ENCODE measurements around the gene DKK1. TPM values are rescaled to one million over a fixed set of nuclear protein-coding genes. Genes with fewer than 3 reads are reported as not detected.

DKK1 gene
- total RNA-seq, 2 donors from 2014 or later, result 3.7 TPM; not detected in 1

DNA sequence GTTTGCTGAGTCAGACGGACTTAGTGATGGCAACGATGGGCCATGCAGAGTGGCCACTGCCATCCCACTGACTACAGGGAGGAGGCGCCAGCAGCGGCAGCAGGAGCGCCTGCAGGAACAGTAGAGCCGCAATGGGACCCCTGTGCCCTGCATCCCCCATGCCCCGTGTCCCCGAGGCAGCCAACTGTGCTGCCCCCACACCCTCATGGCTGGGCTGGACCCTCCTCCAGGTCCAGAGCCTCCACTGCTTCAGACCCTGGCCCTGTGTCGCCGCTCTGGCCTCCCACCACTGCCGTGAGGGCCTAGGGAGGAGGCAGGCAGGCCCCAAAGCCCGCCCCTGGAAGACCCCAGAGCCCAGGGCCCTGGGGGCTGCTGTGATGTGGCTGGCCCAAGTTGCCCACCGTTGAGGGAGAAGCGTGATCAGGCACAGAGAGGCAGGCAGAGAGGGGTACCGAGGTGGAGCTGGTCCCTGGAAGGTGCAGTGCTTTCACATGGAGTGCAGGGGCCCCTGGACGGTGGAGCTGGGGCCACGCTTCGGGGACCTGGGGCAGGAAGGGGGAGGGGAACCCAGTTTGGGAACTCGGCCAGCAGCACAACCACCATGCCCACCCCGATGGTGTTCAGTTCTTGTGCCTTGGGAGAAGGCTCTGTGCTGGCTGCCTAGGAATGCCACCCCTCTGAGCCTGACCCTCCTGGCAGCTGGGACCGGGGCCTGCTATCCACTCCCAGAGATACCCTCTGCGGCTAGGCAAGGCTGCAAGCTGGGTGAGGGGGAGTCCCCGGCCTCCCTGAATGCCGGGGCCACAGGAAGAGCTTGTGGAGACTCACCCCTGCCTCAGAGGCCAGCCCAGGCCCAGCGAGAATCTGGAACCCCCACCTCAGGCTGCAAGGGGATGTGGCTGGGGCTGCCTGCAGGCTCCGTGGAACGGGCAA is 32.6 kb downstream of the DKK1 start:
- DNase-seq (ENCODE audit: low spot score), result no peak
- Histone ChIP-seq H3K27ac (no peak overlapping the region), H3K4me3 (no peak overlapping the region), H3K36me3 (no peaks in the 10 kb centered on the region), H3K4me1 (no peaks in the 10 kb centered on the region), H3K9me3 (no peaks in the 10 kb centered on the region), H3K27me3 (no peaks in the 10 kb centered on the region)
- TF ChIP-seq, protein P1, sequence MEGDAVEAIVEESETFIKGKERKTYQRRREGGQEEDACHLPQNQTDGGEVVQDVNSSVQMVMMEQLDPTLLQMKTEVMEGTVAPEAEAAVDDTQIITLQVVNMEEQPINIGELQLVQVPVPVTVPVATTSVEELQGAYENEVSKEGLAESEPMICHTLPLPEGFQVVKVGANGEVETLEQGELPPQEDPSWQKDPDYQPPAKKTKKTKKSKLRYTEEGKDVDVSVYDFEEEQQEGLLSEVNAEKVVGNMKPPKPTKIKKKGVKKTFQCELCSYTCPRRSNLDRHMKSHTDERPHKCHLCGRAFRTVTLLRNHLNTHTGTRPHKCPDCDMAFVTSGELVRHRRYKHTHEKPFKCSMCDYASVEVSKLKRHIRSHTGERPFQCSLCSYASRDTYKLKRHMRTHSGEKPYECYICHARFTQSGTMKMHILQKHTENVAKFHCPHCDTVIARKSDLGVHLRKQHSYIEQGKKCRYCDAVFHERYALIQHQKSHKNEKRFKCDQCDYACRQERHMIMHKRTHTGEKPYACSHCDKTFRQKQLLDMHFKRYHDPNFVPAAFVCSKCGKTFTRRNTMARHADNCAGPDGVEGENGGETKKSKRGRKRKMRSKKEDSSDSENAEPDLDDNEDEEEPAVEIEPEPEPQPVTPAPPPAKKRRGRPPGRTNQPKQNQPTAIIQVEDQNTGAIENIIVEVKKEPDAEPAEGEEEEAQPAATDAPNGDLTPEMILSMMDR (IDR thresholded peaks at IDR 0.05), result no peak

DNA sequence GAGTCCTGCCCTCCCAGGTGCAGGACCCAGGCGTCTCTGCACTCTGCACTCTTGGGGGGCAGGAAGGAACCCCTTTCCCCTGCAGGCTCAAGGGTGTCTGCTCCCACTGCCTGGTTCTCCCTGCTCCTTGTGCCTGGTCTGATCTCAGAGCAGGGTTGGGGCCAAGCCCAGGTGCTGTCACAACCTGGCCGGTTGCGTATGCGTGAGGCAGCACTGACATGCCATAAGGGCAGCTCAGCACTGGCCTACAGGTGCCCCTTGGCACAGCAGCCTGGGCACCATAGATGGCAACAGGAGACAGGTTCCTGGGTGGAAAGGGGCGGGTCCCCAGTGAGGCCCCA is 33.2 kb downstream of the DKK1 start:
- Histone ChIP-seq H3K36me3 (no peaks in the 10 kb centered on the region), H3K27ac (no peak overlapping the region), H3K4me1 (no peaks in the 10 kb centered on the region), H3K4me3 (no peak overlapping the region), H3K9me3 (no peaks in the 10 kb centered on the region), H3K27me3 (no peaks in the 10 kb centered on the region)
- no peak for DNase-seq (ENCODE audit: low spot score)
- TF ChIP-seq, protein P1 (IDR thresholded peaks at IDR 0.05), result no peak

DNA sequence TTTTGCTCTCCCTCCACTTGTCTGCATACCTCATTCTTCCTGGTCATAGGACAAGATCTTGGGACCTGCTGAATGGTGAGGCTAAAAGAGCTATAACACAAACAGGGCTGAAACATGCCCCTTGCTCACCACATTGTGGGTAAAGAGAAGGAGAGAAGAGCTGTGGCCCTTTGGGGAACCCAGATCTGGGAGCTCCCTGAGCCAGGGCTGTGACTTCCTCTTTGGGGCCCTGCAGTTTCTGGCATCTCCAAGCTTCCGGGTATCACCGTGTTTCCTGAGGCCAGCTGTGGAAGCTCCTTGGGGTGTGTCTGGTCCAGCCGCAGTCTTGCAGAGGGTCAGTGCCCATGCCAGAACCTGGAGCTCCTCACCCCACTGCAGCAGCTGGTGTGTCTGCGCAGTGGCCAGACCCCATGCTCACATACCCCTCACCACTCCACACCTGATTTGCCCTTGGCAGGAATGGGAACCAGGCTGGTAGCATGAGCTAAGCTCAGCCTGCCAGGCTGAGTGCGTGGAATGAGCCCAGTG is 34.0 kb downstream of the DKK1 start:
- no peaks in the 10 kb centered on the region for H3K36me3 ChIP-seq

DNA sequence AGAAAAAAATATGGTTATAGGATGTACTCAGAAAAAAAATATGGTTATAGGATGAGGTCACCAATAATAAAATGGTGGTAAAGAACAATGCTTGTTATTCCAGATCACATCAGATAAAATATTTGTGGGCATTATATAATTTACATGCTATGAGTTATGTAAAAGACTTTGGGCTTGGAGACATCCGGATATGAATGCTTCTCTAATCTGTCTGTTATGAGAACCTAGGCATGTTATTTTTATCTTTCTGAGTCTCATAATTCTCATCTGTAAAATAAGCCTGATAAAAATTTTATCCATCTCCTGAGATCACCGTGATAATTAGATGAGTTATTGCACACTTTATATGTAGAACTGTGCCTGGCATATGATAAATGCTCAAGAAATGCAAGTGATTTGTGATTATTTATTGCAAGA is 37.8 kb downstream of the DKK1 start:
- no peaks in the 10 kb centered on the region for H3K4me1 ChIP-seq
- H3K27me3 ChIP-seq, result no peaks in the 10 kb centered on the region
- no peak overlapping the region for H3K27ac ChIP-seq
- DNase-seq (ENCODE audit: low spot score), result no peak
- TF ChIP-seq, protein P1 (IDR thresholded peaks at IDR 0.05), result no peak
- no peaks in the 10 kb centered on the region for H3K9me3 ChIP-seq
- no peak overlapping the region for H3K4me3 ChIP-seq
- no peaks in the 10 kb centered on the region for H3K36me3 ChIP-seq

More for the DNA sequence above, 34.0 kb downstream of the DKK1 start:
- TF ChIP-seq, protein P1 (IDR thresholded peaks at IDR 0.05), result no peak
- Histone ChIP-seq H3K9me3 (no peaks in the 10 kb centered on the region), H3K27me3 (no peaks in the 10 kb centered on the region), H3K4me3 (no peak overlapping the region), H3K4me1 (no peaks in the 10 kb centered on the region), H3K27ac (no peak overlapping the region)
- DNase-seq (ENCODE audit: low spot score), result no peak

DNA sequence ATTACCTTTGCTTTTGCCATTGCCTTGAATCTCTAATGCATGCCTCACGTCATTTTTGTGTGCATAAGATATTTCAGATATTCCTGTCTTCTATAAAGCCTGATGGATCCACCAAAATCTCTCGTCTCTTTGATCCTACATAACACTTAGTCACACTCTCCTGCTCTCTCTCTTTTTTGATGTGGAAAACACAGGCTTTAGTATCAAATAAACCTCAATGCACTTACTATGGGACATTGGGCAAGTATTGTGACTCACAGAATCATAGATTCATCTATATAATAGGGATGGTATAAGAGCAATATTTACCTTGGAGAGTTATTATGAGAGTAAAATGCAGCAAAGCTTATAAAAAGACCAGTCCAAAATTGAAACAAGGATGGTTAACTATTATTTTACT is 39.1 kb downstream of the DKK1 start:
- TF ChIP-seq, protein P1 (IDR thresholded peaks at IDR 0.05), result no peak
- no peak for DNase-seq (ENCODE audit: low spot score)
- no peaks in the 10 kb centered on the region for H3K9me3 ChIP-seq
- no peak overlapping the region for H3K27ac ChIP-seq
- H3K36me3 ChIP-seq, result no peaks in the 10 kb centered on the region
- H3K4me3 ChIP-seq, result no peak overlapping the region
- no peaks in the 10 kb centered on the region for H3K4me1 ChIP-seq
- H3K27me3 ChIP-seq, result no peaks in the 10 kb centered on the region

All from right atrium auricular region (tissue), 2 donors.